HG03442 (cell line): ENCODE results near the gene RAB6D.
"Not testable (repeated sequence)": the region's sequence is repeated elsewhere in the genome, so short reads cannot be mapped to it uniquely, and the experiment has no call there.

ENCODE experiments used
- ATAC-seq: cut with Tn5 transposase; IDR thresholded peaks from one replicate; pipeline ENCODE4 v1.9.1; 2021; ENCODE audit warnings: mild to moderate bottlenecking, moderate library complexity; ENCODE audit not compliant: unreplicated experiment

RAB6D gene

DNA sequence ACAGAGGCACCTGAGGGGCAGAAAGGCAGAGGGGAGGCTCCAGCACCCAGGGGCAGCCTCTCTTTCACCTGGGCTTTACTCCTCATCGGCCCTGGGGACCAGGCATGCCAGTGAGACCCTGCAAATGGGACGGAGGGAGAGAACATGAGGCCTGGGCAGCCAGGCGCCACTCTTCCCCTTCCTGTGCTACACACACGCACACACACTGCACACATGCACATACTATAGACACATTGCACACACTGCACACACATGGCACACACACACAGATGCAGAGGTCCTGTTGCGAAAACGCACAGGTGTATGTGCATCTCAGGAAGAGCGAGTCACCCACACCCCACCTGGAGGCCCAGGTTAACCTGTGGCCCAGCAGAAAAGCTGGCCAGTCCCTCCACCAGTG, 3.4 kb upstream of the RAB6D start:
- no peak for ATAC-seq

- no peak for ATAC-seq
Measured at GRCh38 chr2:131366643-131367042, 2.7 kb upstream of the RAB6D start.

DNA sequence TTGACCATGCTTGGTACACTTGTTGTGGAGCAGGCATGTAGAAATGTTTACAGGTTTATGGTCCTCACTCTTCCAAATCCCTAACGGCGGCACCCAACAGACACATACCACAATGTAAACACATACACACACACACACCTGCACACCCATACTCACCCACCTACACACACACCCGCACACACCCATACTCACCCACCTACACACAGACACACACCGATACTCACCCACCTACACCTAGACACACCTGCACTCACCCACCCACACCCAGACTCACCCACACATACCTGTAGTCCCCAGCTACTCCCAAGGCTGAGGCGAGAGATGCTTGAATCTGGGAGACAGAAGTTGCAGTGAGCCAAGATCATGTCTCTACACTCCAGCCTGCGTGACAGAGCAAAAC, 1.5 kb upstream of the RAB6D start:
- no peak for ATAC-seq

DNA sequence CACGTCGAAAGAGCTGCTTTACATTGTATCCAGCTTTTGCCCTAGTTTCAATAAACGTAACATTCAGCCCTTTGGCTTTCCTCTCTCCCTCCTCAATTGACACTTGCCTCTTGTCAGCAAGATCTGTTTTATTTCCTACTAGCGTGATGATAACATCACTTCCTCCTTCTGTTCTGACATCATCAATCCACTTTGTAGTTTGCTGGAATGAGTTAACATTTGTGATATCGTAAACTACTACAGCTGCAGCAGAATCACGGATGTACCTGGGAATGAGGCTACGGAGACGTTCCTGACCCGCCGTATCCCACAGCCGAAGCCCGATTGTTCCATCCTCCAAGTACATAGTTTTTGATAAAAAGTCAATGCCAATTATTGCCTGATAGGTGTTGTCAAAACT, 755 bp downstream of the RAB6D start:
- not testable (repeated sequence) for ATAC-seq

GRCh38 chr2:131361773-131362172, 2.2 kb downstream of the RAB6D start:
- not testable (repeated sequence) for ATAC-seq

DNA sequence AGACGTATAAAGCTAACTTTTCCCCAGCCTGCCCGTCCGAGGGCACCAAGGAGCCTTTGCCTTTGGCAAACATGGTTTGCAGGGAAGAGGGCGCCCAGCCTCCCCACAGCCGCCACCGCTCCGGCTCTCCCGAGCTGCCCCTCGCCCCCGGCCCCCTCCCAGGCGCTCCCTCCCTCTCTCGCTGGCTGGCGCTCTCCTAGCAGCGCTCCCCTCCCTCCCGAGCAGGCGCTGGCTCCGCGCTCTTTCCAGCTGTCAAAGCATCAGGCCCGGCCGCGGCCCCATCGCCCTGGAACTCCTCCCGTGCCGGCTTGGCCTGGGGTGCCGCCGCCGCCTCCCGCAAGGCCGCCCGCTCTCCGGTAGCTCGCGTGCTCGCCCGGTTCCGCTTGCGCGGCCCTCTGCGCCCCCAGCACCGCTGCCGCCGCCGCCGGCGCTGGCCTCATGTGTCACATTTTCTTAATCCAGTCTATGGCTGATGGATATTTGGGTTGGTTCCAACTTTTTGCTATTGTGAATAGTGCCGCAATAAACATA, 10.7 kb downstream of the RAB6D start:
- not testable (repeated sequence) for ATAC-seq

DNA sequence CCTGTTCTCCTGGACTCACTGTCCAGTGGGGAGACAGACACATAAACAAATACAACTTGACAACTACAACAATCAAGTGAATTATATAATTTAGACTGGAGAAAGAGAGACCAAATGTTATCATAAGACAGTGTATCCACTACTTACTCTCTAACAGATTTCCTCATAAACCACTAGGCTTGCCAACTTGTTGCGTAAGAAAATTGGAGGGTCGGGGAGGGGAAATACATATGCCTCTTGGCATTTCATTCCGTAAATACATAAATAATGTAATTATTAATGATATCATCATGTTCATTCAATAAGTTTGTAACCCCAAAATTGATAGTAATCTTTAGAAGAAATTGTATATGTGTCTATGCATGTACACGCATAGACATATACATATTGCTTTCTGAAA, 14.9 kb downstream of the RAB6D start:
- no peak for ATAC-seq

- ATAC-seq, result not testable (repeated sequence)
Measured at GRCh38 chr2:131347035-131347434, 16.9 kb downstream of the RAB6D start.

DNA sequence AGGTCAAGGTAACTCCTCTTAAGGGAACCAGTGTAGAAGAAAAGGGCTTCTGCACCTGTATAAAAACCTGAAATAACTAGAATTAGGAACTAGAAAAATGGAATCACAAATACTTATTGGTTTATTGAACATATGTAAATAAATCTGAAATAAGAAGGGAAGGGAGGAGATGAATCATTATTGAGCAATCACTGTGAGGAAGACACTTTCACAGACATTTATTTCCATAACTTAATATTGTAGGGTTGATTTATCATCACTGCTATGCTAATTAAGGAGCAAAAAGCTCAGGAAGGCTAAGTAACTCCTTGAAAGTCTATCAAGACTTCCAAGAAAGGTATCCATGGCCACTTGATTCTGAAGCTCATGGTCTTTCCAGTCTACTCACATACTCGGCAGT, 24.7 kb downstream of the RAB6D start:
- not testable (repeated sequence) for ATAC-seq

GRCh38 chr2:131335319-131335718, 28.6 kb downstream of the RAB6D start:
- not testable (repeated sequence) for ATAC-seq

DNA sequence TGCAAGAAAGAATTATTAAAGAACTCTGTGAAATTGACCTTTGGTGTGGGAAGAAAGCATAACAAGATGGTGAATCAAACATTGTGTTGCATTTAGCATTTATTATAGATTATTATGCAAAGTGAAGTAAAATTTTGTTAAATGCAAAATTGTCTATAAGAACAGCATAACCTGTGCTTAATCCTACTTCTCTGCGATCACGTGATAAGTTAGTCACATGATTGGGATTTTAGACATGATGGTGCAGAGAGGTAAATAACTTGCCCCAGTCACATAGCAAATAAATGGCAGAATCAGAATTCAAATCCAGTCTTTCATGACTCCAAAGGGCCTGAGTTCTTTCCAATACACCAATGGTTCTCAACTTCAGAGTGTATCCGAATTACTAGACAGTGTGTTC, 31.3 kb downstream of the RAB6D start:
- not testable (repeated sequence) for ATAC-seq

DNA sequence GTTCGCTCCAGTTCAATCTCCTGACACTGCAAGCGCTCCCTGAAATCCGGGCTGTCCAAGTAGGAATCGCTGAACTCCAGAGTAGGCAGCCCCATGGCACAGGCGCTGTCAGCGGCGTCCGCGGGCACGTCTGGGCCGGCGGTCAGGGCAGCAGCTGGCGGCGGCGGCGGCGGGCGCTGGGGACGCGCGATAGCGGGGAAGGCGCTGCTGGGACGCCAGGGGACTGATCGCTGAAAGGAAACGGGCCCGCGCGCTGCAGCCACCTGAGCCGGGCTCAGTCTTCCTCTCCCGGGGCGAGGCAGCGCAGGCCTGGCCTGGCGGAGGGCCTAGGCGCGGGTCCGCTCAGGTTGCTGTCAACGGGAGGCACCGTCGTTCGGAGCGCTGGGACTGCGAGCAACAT, 33.0 kb downstream of the RAB6D start:
- ATAC-seq, result not testable (repeated sequence)

DNA sequence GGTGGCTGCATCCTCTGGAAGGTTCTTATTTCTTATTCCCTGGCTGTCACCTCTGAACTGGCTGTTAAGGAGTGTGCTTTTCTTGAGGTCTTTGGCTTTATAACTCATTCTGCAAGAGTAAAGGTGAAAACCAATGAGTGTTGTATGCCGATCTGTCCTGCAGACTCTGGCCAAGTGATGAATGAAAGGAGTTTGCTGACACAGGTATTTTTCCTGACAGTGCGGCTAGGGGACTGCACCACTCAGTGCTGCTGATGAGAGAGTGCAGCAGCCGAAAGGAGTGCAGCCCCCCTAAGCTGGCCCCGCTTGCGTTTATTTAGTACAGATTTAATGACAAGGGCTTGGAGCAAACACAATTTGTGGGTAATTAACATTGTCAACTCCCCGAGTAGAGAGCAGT, 41.8 kb downstream of the RAB6D start:
- ATAC-seq, result no peak

DNA sequence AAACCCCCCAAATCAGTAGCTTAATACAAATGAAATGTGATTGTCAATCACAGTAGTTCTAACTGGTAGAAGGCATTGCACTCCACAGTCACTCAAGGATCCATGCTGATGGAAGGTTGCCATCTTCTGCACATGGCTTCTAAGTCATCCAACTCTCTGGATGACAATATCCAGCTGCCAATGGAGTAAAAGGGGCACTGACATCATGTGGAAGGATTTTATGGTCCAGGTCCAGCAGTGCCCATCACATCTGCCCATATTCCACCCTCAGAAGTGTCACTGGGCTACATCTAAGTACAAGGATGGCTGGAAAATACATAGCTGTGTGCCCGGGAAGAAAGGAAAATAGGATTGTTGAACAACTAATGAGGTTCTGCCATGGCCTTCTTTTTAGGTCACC, 42.6 kb downstream of the RAB6D start:
- ATAC-seq, result not testable (repeated sequence)

DNA sequence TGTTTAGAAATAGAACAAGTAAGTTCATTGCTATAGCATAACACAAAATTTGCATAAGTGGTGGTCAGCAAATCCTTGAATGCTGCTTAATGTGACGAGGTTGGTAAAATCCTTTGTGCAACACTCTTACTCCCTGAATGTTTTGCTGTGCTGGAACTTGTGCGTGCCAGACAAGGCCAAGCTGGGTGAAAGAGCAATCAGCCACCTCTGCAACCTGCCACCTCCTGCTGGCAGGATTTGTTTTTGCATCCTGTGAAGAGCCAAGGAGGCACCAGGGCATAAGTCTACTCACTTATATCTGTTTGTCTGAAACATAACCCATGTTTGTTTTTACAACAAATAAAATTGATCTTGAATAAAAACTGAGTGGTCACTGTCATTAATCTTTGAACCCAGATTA, 53.0 kb downstream of the RAB6D start:
- ATAC-seq, result not testable (repeated sequence)
